Activated CD4-positive, alpha-beta T cell treated with anti-CD3 and anti-CD28 coated beads, Interleukin-10, Interleukin-2, amounts not matched to agents 100 ng/mL and 50 ng/mL, durations not matched to agents 16 hours and 8 hours (primary cell): Measurements from ENCODE around the gene COQ9.
"Not testable (repeated sequence)": the region's sequence is repeated elsewhere in the genome, so short reads cannot be mapped to it uniquely, and the experiment has no call there.

Source experiments
- DNase-seq: peaks from one replicate; pipeline ENCODE4 v3.0.0-alpha.2; 2020

The COQ9 gene, protein sequence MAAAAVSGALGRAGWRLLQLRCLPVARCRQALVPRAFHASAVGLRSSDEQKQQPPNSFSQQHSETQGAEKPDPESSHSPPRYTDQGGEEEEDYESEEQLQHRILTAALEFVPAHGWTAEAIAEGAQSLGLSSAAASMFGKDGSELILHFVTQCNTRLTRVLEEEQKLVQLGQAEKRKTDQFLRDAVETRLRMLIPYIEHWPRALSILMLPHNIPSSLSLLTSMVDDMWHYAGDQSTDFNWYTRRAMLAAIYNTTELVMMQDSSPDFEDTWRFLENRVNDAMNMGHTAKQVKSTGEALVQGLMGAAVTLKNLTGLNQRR

DNA sequence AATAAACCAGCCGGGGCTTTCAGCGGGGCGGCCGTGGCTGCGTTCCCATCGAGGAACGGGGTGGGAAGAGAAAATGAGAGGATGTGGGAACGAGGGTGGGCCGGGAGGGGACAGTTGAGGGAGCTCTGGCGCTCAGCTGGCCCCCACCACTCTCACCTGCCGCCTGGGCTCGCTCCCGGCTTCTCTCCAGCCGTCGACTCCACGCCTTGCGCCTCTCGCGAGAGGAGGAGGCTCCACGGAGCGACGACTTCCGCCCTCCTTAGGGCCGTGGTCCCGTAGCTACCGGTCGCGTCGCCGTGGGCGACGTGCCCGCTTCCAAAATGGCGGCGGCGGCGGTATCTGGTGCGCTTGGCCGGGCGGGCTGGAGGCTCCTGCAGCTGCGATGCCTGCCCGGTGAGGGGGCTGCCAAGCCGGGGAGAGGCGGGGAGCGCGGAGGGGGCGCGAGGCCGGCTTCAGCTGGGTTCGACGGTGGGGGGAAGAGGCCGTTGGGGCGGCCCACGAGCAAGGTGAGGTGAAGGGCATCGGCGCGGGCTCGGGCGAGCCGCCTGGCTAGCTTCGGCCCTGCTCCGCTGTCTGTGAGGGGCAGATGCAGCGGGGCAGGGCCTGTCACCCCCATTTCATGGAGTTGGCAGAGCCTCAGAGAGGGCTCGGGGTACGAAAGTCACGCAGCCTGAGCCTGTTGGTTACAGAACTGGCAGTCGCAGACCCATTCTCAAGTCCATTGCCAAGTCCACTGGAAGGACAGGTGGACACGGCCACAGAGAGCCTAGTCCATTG is at the start of gene COQ9, which contains the start of gene CIAPIN1:
Gene COQ9, plus strand, starts transcription at position 294 of the 777 bp plus-strand sequence. Its CDS starts 27 bp downstream, at position 321.
Gene CIAPIN1, minus strand, starts transcription at position 200 of the 777 bp plus-strand sequence. CDS start 6,457 bp downstream, outside the sequence.
- peak; percentile 97 for DNase-seq

DNA sequence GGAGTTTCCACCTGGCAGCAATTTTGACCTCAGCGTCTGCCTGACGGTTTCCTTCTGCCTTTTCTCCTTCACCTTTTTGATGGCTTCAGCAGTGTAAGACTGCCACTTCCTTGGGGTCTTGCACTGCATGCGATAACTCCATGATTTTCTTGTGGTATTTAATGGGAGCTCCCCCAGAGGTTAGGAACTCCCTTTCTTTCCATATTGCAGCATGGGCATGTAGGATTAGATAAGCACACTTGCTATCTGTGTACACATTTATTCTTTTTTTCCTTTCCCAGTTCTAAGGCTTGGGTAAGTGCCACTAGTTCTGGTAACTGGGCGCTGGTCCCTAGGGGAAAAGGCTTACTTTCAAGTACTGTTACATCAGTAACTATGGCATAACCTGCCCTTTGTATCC is 49.8 kb upstream of the COQ9 start:
- DNase-seq = not testable (repeated sequence)

DNA sequence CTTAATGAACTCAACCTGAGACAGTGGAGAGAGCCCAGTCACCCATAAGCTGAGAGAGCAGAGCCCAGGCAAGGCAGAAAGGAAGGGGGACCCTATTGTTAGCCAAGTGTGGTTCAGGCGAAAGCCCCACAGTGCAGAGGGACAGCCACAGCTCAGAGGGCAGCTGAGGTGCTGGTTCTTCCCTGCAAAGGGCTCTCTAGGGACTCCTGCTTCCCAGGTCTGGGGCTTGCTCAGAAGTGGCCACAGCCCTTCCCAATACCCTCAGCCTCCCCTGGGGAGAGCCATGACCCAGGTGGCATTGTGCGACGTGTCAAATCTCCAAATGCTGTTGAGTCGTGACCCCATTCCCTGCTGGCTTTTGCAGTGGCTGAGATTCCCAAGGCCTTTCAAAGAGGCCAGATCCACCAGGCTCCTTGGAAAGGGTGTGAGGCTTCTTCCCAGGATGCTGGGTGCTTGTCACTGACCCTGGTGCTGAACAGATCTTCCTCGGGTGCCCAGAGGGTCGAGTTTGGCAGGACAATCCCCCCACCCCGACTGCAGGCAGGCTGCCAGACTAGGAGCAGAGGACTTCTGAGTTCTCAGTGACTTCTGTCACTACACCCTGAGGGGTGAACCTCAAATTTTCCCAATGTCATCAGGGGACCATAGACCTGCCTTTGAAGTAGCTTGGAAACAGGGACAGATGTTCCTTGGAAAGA is 45.2 kb upstream of the COQ9 start:
- DNase-seq = no peak

DNA sequence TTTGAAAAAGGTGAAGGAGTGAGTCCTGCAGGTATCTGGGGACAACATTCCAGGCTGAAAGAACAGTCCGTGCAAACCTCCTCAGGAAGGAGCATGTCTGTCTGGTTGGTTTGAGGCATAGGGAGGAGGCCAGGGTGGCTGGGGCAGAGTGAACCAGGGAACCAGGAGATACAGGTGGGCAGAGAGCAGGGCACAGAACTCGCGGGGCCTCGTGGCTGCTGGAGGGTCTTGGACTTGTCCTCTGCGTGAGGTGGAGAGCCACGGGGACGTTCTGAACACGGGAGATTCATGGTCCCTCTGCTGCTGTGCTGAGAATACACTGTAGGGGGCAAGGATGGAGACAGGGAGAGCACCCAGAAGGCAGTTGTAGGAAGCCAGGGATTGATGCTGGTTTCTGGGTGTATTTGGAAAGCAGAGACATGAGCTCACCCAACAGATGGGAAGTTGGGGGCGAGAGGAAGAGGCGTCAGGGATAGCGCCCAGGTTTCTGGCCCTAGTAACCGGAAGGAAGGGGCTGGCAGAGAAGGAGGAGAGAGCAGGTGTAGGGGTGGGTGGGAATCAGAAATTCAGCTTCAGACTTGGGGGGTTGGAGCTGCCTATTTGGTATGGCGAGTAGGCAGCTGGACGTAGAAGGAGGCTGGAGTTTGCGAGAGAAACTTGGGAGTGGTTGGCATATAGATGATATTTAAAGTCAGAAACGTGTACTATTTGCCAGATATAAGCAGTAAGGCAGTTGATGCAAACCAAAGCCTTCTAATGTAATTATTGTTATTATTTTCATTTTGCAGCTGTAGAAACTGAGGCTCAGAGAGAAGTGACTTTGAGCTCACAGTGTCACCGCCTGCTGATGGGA is 43.1 kb upstream of the COQ9 start, which contains the start of gene CCL17:
Gene CCL17, plus strand, starts transcription at position 803 of the 853 bp plus-strand sequence. CDS start 9,166 bp downstream, outside the sequence.
- no peak for DNase-seq

DNA sequence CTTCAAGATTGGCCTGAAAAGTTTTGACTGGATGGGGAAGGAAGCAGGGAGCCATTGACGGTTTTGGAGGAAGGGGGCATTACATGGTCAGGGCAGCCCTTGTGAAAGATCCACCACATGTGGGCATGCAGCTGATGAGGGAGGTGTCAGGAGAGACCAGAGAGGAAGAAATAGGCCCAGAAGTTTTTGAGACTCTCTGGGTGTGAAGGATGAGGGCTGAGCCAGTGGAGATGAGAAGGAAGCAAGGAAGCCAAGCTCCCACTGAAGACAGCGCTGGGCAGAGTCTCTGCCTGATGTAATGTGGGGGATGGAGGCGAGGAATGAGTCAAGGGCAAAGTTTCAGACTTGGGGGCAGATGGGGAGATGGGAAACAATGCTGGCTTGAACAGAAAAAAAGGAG is 42.2 kb upstream of the COQ9 start:
- no peak for DNase-seq

DNA sequence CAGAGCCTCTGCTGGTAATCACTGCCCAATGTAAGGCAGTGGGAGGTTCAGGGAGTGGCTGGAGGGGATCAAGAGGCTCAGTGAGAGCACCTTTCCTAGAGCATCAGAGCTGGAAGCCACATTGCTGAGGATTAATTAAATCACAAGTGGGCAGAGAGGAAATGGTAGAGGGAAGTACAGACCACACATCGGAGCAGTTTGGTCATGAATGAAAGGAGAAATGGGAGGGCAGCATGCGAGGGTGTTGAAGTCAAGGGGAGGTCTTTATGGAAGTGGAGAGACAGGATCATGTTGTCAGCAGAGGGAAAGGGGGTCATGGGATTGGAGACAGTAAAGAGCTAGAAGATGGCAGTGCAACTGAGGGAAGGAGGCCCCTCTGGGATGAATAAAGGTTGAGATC is 40.4 kb upstream of the COQ9 start:
- DNase-seq = no peak

DNA sequence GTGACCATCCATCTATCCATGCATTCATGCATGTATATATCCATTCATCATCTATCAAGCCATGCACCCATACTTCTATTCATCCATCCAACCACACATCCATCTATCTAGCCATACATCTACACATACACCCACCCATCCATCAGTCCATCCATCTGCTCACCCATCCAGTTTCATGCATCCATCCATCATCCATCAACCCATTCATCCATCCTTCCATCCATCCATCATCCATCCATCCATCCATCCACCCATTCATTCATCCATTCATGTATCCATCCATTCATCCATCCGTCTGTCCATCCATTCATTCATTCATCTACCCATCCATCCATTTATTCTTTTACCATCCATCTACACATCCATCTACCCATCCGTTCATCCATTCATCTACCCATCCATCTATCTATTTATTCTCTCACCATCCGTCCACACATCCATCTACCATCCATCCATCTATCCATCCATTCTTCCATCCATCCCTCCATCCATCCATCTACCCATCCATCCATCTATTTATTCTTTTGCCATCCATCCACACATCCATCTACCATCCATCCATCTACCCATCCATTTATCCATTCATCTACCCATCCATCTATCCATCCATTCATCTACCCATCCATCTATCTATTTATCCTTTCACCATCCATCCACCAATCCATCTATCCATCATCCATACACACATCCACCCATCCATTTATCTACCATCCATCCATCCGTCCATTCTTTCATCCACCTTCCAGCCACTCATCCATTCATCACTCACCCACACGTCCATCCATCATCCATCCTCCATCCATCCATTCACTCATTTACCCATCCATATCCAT is 39.5 kb upstream of the COQ9 start:
- no peak for DNase-seq

DNA sequence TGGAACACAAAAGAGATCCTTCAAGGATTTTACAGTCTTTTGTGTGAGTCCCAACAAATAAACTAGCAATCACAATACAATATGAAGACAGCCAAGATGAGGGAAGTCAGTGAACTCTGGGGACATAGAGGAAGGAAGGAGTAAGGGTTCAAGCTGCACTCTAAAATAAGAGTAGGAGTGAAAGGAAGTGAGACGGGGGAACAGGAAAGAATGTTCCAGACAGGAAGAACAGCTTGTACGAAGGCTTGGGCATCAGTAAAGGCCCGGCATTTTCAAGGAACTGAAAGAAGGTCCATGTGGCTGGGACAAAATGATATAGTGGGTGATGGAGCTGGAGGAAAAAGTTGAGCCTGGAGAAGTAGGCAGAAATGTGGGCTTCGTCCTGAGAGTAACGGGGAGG is 38.2 kb upstream of the COQ9 start:
- DNase-seq = no peak

DNA sequence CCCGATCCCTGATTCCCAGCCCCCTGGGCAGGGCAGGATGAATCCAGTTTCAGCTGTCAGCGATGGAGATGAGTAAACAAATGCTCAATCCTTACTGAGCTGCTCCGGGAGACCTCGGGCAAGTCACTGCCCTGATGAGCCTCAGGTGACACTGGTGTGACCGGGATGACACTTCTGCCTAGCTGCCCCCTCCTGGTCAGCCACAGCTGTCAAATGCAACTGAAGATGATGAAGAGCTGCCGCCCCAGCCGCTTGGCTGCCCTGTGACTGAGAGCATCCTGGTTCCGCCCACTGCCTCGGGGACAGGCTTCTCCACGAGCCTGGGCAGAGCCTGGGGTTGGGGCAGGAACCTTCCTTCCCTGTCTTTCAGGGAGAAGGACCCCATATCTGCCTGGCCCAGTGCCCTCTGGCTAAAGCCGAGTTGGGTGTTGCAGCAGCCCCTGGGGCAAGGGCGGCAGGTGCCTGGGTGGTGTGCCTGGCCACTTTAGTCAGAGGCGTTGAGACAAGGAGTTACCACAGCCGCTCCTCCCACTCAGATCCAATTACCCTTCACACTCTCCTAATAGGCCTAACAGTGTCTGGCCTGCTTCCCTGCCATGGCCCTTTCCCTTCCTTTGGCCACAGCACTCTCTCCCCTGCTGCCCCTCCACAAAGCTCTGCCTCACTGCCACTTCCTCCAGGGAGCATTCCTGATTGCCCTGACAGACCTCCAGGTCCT is 37.2 kb upstream of the COQ9 start:
- DNase-seq = no peak

DNA sequence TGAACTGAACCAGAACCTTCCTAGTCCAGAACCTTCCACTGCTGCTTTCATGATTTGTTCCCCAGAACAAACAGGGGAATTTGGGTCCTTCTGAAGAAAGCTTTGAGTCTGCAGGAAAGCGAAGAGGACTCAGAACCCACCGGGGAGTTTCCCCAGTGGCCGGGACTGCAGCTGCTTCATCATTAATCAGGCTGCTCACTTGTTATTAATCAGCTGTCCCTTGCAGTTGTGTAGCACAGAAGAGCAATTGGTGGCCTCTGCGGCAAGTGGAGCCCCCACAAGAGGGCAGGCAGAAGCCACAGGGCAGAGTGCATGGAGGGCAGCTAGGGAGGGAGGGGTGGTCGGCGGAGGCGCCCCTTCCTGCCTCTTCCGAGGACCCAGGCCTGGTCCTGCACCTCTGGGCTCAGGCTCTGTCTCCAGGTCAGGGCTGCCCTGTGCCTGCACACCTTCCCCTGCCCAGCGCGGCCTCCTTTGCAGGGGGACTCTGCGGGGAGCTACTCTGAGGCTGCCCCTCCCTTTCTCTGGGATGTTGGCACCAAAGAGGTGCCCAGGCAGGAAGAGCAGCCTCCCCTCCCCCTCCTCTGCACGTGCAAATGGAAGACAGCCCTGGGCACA is 35.8 kb upstream of the COQ9 start:
- no peak for DNase-seq

DNA sequence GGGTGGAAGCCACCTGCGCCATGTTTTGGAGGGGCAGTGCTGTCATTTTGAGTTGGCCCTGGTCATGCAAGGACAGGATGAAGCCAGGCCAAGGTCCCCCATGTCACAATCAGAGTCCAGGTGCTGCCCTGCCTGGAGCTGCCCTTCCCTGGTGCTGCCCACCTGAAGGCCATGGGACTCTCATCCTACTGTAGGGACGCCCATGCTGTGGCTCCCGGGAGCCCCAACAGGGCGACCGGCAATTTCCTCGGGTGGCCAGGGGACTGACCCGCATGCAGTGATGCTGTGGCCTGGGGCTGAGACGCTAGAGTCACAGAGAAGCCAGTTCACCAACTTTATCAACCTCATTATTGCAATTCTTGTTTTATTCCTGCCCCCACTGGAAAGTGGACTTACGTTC is 34.7 kb upstream of the COQ9 start:
- DNase-seq = no peak

DNA sequence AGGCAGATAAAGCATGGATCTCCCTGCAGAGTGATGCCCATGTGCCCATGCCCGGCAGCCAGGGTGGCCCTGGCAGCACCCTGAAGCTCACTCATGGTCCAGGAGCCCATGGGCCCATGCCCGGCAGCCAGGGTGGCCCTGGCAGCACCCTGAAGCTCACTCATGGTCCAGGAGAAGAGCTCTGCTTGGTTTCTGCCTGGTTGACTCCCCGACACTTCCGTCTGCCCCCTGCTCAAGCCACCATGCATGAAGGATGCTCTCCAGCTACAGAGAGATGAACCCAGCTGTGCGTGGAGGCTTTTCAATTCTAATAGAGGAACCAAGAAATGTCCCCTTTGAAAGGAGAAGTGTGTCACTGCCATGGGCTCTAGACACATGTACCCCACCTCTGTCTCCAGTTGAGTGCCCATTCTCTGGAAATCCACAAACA is 34.0 kb upstream of the COQ9 start:
- DNase-seq = no peak

DNA sequence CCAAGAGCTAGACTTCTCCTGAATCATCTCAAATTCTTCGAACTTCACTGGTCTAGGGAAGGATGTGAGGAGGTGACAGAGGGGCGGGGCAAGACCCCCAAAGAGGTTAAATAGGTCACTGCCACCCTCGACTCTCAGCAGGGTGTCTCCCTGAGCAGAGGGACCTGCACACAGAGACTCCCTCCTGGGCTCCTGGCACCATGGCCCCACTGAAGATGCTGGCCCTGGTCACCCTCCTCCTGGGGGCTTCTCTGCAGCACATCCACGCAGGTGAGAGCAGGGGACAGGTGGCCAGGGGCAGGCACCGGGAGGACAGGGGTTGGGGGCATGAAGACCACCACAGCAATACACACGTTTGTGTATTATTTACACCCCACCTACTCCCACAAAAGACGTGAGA is 33.5 kb upstream of the COQ9 start:
- no peak for DNase-seq

DNA sequence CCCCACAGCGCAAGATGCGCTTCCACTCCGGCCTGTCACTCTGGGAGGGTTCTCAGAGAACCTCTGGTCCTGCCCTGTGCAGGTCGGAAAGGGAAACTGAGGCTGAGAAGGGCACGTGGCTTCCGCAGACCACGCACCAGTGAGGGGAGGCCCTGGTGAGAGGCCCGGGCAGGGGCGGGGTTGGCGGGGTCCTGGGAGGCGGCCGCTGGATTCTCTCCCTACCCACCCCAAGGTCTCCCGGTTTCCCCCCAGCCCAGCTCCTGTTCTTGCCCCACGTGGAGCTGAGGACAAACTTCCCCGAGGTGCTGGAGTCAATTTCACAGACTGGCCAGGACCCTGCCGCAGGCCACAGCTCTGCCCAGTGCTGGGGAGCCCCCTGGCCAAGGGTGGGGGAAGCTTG is 31.2 kb upstream of the COQ9 start:
- no peak for DNase-seq

DNA sequence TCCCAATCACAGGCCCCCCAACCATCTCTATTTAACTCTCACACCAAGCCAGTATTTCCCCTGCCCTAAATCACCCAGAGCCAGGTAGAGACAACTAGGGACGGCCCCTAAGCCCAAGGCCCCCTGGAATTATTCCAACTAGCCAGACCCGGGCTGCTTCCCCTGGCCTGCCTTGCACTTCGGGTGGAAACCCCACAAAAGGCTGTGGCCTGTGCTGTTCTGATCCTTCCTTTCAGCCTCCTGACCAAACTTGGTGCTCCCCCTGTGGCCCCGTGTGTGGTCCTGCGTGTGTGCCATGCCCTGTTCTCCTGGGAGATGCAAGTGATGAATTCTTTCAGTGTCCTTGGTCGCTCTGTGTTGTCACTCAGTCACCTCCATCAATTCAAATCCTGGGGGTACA is 27.8 kb upstream of the COQ9 start:
- no peak for DNase-seq

DNA sequence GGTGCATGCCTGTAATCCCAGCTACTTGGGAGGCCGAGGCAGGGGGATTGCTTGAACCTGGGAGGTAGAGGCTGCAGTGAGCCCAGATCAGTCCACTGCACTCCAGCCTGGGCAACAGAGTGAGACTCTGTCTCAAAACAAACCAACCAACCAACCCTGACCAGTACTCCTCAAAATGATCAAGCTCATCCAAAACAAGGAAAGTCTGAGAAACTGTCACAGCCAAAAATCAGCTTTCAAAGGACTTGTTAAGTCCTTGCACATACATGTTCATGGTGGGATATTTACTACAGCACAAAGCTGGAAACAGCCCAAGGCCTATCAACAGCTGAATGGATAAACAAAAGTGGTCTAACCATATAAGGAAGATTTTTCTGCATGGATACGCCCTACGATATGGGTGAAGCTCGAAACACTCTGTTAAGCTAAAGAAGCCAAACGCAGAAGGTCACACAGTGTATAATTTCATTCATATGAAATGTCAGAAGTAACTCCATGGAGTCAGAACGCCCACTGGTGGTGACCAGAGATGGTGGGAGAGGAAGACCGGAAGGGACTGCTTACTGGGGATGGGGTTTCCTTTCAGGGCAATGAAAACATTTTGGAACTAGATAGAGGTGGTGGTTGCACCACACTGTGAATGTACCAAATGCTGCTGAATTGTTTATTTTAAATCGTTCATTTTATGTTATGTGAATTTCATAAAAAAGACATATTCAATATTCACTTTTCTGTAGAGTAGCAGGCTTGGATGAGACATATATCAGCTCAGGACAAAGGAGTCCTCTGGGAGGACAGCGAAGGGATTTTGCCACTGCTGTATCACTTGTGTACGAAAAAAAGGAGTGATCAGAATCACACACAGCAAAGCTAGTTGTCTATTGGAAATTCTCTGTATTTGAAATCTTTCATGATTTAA is 25.0 kb upstream of the COQ9 start:
- DNase-seq = no peak

DNA sequence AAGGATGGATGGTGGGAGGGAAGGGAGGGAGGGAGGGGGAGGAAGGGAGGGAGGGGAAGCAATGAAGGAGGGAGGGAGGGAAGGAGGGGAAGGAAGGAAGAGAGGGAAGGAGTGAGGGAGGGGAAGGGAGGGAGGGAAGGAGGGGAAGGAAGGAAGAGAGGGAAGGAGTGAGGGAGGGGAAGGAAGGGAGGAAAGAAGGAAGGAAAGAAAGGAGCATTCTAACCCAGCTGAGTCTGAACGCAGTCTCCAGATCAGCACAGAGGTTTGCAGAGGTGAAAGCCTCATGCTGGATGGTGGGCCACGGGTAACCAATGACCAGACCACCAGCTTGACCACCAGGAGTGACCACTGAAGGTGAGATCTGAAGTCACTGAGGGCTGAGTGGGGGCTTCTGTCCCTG is 24.1 kb upstream of the COQ9 start:
- no peak for DNase-seq

DNA sequence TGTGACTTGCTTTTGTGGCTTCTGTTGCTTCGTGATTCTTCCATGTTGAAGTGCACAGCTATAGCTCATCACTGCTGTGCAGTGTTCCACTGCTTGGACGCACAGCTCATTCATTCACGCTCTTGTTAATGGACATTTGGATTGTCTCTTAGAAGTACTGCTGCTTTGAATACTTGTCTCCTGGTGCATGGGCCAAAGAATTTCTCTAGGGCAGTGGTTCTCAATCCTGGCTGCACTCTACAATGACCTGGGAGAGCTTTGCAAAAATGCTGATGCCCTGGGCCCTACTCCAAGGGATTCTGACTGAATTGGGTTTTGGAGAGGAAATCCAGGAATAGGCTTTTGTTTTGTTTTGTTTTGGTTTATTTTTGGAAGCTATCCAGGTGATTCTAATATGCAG is 22.7 kb upstream of the COQ9 start:
- DNase-seq = no peak

DNA sequence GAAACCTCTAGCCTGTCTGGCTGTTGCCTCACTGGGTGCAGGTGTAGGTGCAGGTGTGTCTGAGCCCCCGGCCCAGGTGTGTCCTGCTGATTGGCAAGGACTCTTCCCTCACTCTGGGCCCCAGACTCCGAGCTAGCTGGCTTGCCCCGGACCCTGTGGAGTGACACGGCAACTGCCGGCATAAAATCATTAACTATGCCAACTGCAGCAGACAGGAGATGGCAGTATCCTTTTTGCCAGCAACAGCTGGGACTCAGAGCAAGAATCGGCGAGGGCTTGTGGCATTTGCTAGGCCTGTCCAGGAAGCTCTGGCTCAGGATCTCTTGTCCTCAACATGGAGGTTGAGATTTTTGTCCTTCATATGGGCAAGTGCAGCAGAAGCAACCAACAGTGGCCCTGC is 20.9 kb upstream of the COQ9 start:
- DNase-seq = no peak
